Thoracic aorta (tissue), 2 donors: Measurements from ENCODE around the gene C19orf53. TPM values are rescaled to one million over a fixed set of nuclear protein-coding genes. Genes with fewer than 3 reads are reported as not detected.

Source experiments
- ATAC-seq: fragments of 150-250 bp; one replicate; pipeline ENCODE4 v1.8.0; 2017; ENCODE audit warnings: low read depth; ENCODE audit not compliant: insufficient number of reproducible peaks, low FRiP score
- DNase-seq: peaks from one replicate; pipeline ENCODE4 v3.0.0-alpha.2; 2020; ENCODE audit warnings: low spot score
- H3K27ac ChIP-seq, 2 donors: fragments of 200-600 bp; sonication (generic); 1 replicate in 1 of 2; 2 replicates in 1 of 2; pipeline ENCODE4 v1.5.1; 2016; ENCODE audit warnings: mild to moderate bottlenecking in 2 of 2, moderate library complexity in 2 of 2
- H3K27me3 ChIP-seq: fragments of 200-600 bp; sonication (generic); replicated peaks from 2 replicates; pipeline ENCODE4 v1.6.0; 2016; ENCODE audit warnings: mild to moderate bottlenecking; ENCODE audit not compliant: insufficient read depth
- H3K36me3 ChIP-seq: fragments of 200-600 bp; sonication (generic); one replicate; pipeline ENCODE4 v1.5.1; 2016
- H3K4me1 ChIP-seq, 2 donors: fragments of 200-600 bp; sonication (generic); 1 replicate in 1 of 2; 2 replicates in 1 of 2; pipeline versions ENCODE4 v1.5.1 to v1.6.0; 2016; ENCODE audit warnings: low read depth in 2 of 2, mild to moderate bottlenecking in 1 of 2; ENCODE audit not compliant: control insufficient read depth in 1 of 2
- H3K4me3 ChIP-seq: fragments of 200-600 bp; sonication (generic); 2 replicates; pipeline ENCODE4 v1.5.1; 2016; ENCODE audit warnings: mild to moderate bottlenecking
- H3K9me3 ChIP-seq: fragments of 200-600 bp; sonication (generic); 2 replicates; pipeline ENCODE4 v1.5.1; 2016
- total RNA-seq, 2 donors: library from RNA; depleted of rRNA; stranded (reverse); fragments of >200 nt; gene quantifications; one replicate each; pipeline versions ENCODE4 v1.1.0 to v1.2.3, GENCODE V29; 2016
- TF ChIP-seq, protein P1 (sequence below): fragments of 200-600 bp; sonication (generic); IDR thresholded peaks from one replicate; pipeline ENCODE4 v1.5.1; 2019; ENCODE audit warnings: antibody characterized with exemption

C19orf53 gene
- total RNA-seq, 2 donors from 2014 or later: 114 to 128 TPM

GRCh38 chr19:13821292-13821691 is 47.0 kb downstream of the C19orf53 start:
- Histone ChIP-seq H3K36me3 (no peaks in the 10 kb centered on the region), H3K27ac (peak overlapping the region; percentile 23 to 50)

GRCh38 chr19:13823256-13823655 is 49.0 kb downstream of the C19orf53 start:
- H3K36me3 ChIP-seq: no peaks in the 10 kb centered on the region
- TF ChIP-seq, protein P1, sequence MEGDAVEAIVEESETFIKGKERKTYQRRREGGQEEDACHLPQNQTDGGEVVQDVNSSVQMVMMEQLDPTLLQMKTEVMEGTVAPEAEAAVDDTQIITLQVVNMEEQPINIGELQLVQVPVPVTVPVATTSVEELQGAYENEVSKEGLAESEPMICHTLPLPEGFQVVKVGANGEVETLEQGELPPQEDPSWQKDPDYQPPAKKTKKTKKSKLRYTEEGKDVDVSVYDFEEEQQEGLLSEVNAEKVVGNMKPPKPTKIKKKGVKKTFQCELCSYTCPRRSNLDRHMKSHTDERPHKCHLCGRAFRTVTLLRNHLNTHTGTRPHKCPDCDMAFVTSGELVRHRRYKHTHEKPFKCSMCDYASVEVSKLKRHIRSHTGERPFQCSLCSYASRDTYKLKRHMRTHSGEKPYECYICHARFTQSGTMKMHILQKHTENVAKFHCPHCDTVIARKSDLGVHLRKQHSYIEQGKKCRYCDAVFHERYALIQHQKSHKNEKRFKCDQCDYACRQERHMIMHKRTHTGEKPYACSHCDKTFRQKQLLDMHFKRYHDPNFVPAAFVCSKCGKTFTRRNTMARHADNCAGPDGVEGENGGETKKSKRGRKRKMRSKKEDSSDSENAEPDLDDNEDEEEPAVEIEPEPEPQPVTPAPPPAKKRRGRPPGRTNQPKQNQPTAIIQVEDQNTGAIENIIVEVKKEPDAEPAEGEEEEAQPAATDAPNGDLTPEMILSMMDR: no peak
- peaks cover 10 to 25% of the 10 kb centered on the region in 2 donors for H3K4me1 ChIP-seq
- H3K4me3 ChIP-seq: no peak overlapping the region
- peak overlapping the region; percentile 72 to 77 for H3K27ac ChIP-seq
- DNase-seq: no peak
- no peak for ATAC-seq
- H3K27me3 ChIP-seq: no peaks in the 10 kb centered on the region
- no peaks in the 10 kb centered on the region for H3K9me3 ChIP-seq

More at GRCh38 chr19:13821292-13821691, 47.0 kb downstream of the C19orf53 start:
- Histone ChIP-seq H3K4me3 (no peak overlapping the region), H3K4me1 (peaks cover 10 to 25% of the 10 kb centered on the region in 2 donors), H3K27me3 (no peaks in the 10 kb centered on the region), H3K9me3 (no peaks in the 10 kb centered on the region)
- DNase-seq (no peak), ATAC-seq (no peak)
- TF ChIP-seq, protein P1: no peak

GRCh38 chr19:13823901-13824300 is 49.6 kb downstream of the C19orf53 start:
- H3K4me1 ChIP-seq: peaks cover 10 to 25% of the 10 kb centered on the region in 2 donors
- ATAC-seq: no peak
- peak overlapping the region; percentile 72 to 77 for H3K27ac ChIP-seq
- DNase-seq: no peak
- TF ChIP-seq, protein P1: no peak
- no peaks in the 10 kb centered on the region for H3K36me3 ChIP-seq
- H3K9me3 ChIP-seq: no peaks in the 10 kb centered on the region
- no peaks in the 10 kb centered on the region for H3K27me3 ChIP-seq
- no peak overlapping the region for H3K4me3 ChIP-seq

DNA sequence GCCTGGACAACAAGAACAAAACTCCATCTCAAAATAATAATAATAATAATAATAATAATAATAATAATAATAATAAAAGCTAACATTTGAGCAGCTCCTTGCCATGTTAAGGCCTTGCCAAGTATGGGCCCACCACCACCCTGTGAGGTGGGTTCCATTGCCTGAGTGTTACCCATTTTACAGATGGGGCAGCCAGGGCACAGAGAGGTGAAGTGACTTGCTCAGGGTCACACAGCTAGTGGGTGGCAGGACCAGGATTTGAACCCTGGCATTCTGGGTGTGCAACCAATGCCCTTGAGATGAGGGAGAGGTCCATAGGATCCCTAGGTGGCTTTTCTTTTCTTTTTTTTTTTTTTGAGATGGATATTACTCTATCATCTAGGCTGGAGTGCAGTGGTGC is 50.4 kb downstream of the C19orf53 start:
- TF ChIP-seq, protein P1: no peak
- Histone ChIP-seq H3K27me3 (no peaks in the 10 kb centered on the region), H3K9me3 (no peaks in the 10 kb centered on the region), H3K36me3 (no peaks in the 10 kb centered on the region), H3K4me3 (no peak overlapping the region), H3K4me1 (peaks cover 10 to 25% of the 10 kb centered on the region in 2 donors), H3K27ac (no peak overlapping the region)
- DNase-seq (no peak), ATAC-seq (no peak)

DNA sequence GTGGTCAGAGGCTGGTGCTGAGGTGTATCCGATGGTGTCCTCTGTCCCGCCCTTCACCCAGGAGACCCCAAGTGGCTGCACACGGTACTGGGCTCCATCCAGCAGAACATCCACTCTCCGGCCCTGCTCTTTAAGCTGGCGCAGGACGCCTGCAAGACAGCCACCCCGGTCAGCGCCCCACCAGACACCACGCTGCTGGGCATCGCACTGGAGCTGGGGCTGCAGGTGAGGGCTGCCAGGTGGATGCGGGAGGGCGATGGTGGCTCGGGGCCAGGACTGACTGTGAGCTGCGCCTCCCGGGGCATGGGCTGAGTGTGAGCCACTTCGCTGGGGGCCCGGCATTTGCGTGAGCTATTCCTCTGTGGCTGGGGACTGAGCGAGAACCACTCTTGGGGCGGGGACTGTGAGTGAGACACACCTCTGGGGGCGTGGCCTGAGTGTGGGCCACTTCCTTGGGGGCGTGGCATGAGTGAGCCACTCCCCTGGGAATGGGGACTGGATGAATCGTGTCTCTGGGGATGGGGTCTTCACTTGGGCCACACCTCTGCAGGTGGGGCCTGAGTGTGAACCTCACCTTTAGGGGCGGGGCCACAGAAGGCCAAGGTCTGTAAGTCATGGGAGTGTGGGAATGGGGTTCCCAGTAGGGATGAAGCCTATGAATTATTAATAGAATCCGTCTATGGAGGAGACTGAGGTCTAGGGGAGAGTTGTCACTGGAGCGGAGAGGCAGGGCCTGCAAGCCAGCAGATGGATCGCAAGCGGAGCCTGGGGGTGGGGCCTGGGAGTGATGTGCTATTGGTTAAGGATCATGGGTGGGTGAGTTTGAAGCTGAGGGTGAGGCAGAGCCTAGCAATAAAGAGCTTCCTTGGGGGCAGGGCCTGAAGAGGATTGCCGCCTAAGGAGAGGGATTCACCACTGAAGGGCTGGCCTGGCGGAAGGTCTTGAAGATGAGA is 51.5 kb downstream of the C19orf53 start:
- no peak for ATAC-seq
- Histone ChIP-seq H3K4me1 (peaks cover 10 to 25% of the 10 kb centered on the region in 2 donors), H3K27ac (no peak overlapping the region), H3K27me3 (no peaks in the 10 kb centered on the region), H3K4me3 (no peak overlapping the region), H3K36me3 (no peaks in the 10 kb centered on the region), H3K9me3 (no peaks in the 10 kb centered on the region)
- DNase-seq: no peak
- TF ChIP-seq, protein P1: no peak
